ENCODE measurements around the gene ADD1.

Gene ADD1

GRCh38 chr4:2931512-2932301 is 88.1 kb downstream of the ADD1 start:
- no peak for TF ChIP-seq CTCF (IDR thresholded peaks at IDR 0.05; ENCODE audit: insufficient read depth, low read depth, low read length, missing control alignments)
- H3K4me3 ChIP-seq (ENCODE audit: low read length) = no peak overlapping the region
- no peak for DNase-seq (ENCODE audit: low read depth)

GRCh38 chr4:2932321-2932950 is 88.8 kb downstream of the ADD1 start:
- TF ChIP-seq CTCF (IDR thresholded peaks at IDR 0.05; ENCODE audit: insufficient read depth, low read depth, low read length, missing control alignments) = no peak
- H3K4me3 ChIP-seq (ENCODE audit: low read length) = no peak overlapping the region
- DNase-seq (ENCODE audit: low read depth) = no peak

GRCh38 chr4:2932951-2933565 is 89.4 kb downstream of the ADD1 start:
- no peak for DNase-seq (ENCODE audit: low read depth)
- peak overlapping the region; percentile 56 for H3K4me3 ChIP-seq (ENCODE audit: low read length)
- no peak for TF ChIP-seq CTCF (IDR thresholded peaks at IDR 0.05; ENCODE audit: insufficient read depth, low read depth, low read length, missing control alignments)

GRCh38 chr4:2933566-2934076 is 90.0 kb downstream of the ADD1 start:
- TF ChIP-seq CTCF (IDR thresholded peaks at IDR 0.05; ENCODE audit: insufficient read depth, low read depth, low read length, missing control alignments) = no peak
- DNase-seq (ENCODE audit: low read depth) = no peak
- peak overlapping the region; percentile 56 for H3K4me3 ChIP-seq (ENCODE audit: low read length)

GRCh38 chr4:2934077-2934812 is 90.6 kb downstream of the ADD1 start:
- peak overlapping the region; percentile 76 for H3K4me3 ChIP-seq (ENCODE audit: low read length)
- peak; percentile 53 for DNase-seq (ENCODE audit: low read depth)
- TF ChIP-seq CTCF (IDR thresholded peaks at IDR 0.05; ENCODE audit: insufficient read depth, low read depth, low read length, missing control alignments) = no peak

GRCh38 chr4:2934813-2935761 is 91.4 kb downstream of the ADD1 start:
- H3K4me3 ChIP-seq (ENCODE audit: low read length) = peak overlapping the region; percentile 76
- no peak for TF ChIP-seq CTCF (IDR thresholded peaks at IDR 0.05; ENCODE audit: insufficient read depth, low read depth, low read length, missing control alignments)
- peak; percentile 94 for DNase-seq (ENCODE audit: low read depth)
